GM18907 (cell line): ENCODE results near the gene QDPR.
"Not testable (repeated sequence)": the region's sequence is repeated elsewhere in the genome, so short reads cannot be mapped to it uniquely, and the experiment has no call there.

Experiments
- ATAC-seq: cut with Tn5 transposase; IDR thresholded peaks from one replicate; pipeline ENCODE4 v1.9.1; 2021; ENCODE audit warnings: mild to moderate bottlenecking, moderate library complexity; ENCODE audit not compliant: unreplicated experiment

QDPR gene

GRCh38 chr4:17492058-17492741 lies 19.7 kb downstream of the QDPR start:
- ATAC-seq, result no peak

GRCh38 chr4:17491196-17491595 lies 20.7 kb downstream of the QDPR start:
- ATAC-seq, result no peak

- no peak for ATAC-seq
Observed at GRCh38 chr4:17490575-17491059, 21.3 kb downstream of the QDPR start.

- ATAC-seq, result no peak
Observed at GRCh38 chr4:17489721-17490120, 22.2 kb downstream of the QDPR start.

- no peak for ATAC-seq
Observed at GRCh38 chr4:17489123-17489522, 22.8 kb downstream of the QDPR start.

GRCh38 chr4:17482716-17483115 lies 29.2 kb downstream of the QDPR start:
- ATAC-seq, result no peak

- no peak for ATAC-seq
Observed at GRCh38 chr4:17480955-17481354, 30.9 kb downstream of the QDPR start.

GRCh38 chr4:17480210-17480927 lies 31.5 kb downstream of the QDPR start:
- ATAC-seq, result no peak

- no peak for ATAC-seq
Observed at GRCh38 chr4:17477774-17478472, 34.0 kb downstream of the QDPR start.

GRCh38 chr4:17476853-17477252 lies 35.0 kb downstream of the QDPR start:
- ATAC-seq, result no peak

GRCh38 chr4:17475481-17475880 lies 36.4 kb downstream of the QDPR start:
- ATAC-seq, result no peak

GRCh38 chr4:17469931-17470674 lies 41.8 kb downstream of the QDPR start:
- ATAC-seq, result no peak

GRCh38 chr4:17468619-17469221 lies 43.2 kb downstream of the QDPR start:
- ATAC-seq, result no peak

- ATAC-seq, result no peak
Observed at GRCh38 chr4:17463606-17464005, 48.3 kb downstream of the QDPR start.

GRCh38 chr4:17450269-17450804 lies 61.6 kb downstream of the QDPR start:
- no peak for ATAC-seq

- peak; percentile 46 for ATAC-seq
Observed at GRCh38 chr4:17448689-17449088, 63.2 kb downstream of the QDPR start.

GRCh38 chr4:17447675-17448298 lies 64.1 kb downstream of the QDPR start:
- ATAC-seq, result peak; percentile 95

GRCh38 chr4:17447056-17447455 lies 64.8 kb downstream of the QDPR start:
- ATAC-seq, result no peak

GRCh38 chr4:17442477-17442876 lies 69.4 kb downstream of the QDPR start:
- ATAC-seq, result not testable (repeated sequence)

- ATAC-seq, result no peak
Observed at GRCh38 chr4:17437396-17437795, 74.5 kb downstream of the QDPR start.
